Keratinocyte (primary cell): Measurements from ENCODE around the gene IL12RB2. TPM values are rescaled to one million over a fixed set of nuclear protein-coding genes. Genes with fewer than 3 reads are reported as not detected.

Experiments
- DNase-seq: peaks from one replicate; pipeline ENCODE4 v3.0.0-alpha.2; 2011; ENCODE audit warnings: low read depth, missing footprints, low spot score
- FAIRE-seq: peaks from 2 replicates; lab custom pipeline; 2011; peaks lifted over from hg19 to GRCh38; lab: Jason Lieb, UNC
- H2AFZ ChIP-seq: 2 replicates; pipeline ENCODE4 v1.6.0; 2012; ENCODE audit warnings: low read length, control low read depth, inconsistent platforms; ENCODE audit not compliant: control insufficient read depth
- H3K27ac ChIP-seq: 2 replicates; pipeline ENCODE4 v1.5.1; 2011; ENCODE audit warnings: low read length; ENCODE audit not compliant: control insufficient read depth, insufficient read depth
- H3K27me3 ChIP-seq: 3 replicates; pipeline ENCODE4 v1.6.0; 2011; ENCODE audit warnings: low read length; ENCODE audit not compliant: control insufficient read depth, insufficient read depth; ENCODE audit errors: extremely low read depth
- H3K36me3 ChIP-seq, 2 experiments: 2 replicates in 1 of 2; 3 replicates in 1 of 2; pipeline ENCODE4 v1.5.1; 2011; ENCODE audit warnings: low read length in 2 of 2, mild to moderate bottlenecking in 1 of 2; ENCODE audit not compliant: control insufficient read depth in 2 of 2, insufficient read depth in 2 of 2; ENCODE audit errors: extremely low read depth in 1 of 2
- H3K4me1 ChIP-seq: 3 replicates; pipeline ENCODE4 v1.5.1; 2011; ENCODE audit warnings: low read length; ENCODE audit not compliant: control insufficient read depth, insufficient read depth; ENCODE audit errors: extremely low read depth
- H3K4me2 ChIP-seq: 3 replicates; pipeline ENCODE4 v1.6.0; 2011; ENCODE audit warnings: low read depth, low read length; ENCODE audit not compliant: control insufficient read depth, insufficient read depth; ENCODE audit errors: extremely low read depth
- H3K4me3 ChIP-seq, 3 experiments: fragments of 200-600 bp in 1 of 3; sonication (generic) in 1 of 3; 2 replicates in 2 of 3; 3 replicates in 1 of 3; pipeline ENCODE4 v1.5.1; 2011 to 2016; ENCODE audit warnings: low read length in 3 of 3, mild to moderate bottlenecking in 3 of 3, control low read depth in 2 of 3, inconsistent platforms in 1 of 3, low read depth in 1 of 3, mixed read lengths in 1 of 3, mixed run types in 1 of 3, moderate library complexity in 1 of 3; ENCODE audit not compliant: control insufficient read depth in 2 of 3, insufficient read depth in 2 of 3; ENCODE audit errors: extremely low read depth in 1 of 3
- H3K79me2 ChIP-seq: 2 replicates; pipeline ENCODE4 v1.6.0; 2012; ENCODE audit warnings: low read length; ENCODE audit not compliant: control insufficient read depth, insufficient read depth
- H3K9ac ChIP-seq: 3 replicates; pipeline ENCODE4 v1.6.0; 2011; ENCODE audit warnings: low read length; ENCODE audit not compliant: control insufficient read depth, insufficient read depth; ENCODE audit errors: extremely low read depth
- H3K9me1 ChIP-seq: 3 replicates; pipeline ENCODE4 v1.6.0; 2011; ENCODE audit warnings: low read length; ENCODE audit not compliant: control insufficient read depth, insufficient read depth; ENCODE audit errors: extremely low read depth
- H3K9me3 ChIP-seq: 2 replicates; pipeline ENCODE4 v1.5.1; 2012; ENCODE audit warnings: low read depth, low read length; ENCODE audit not compliant: control insufficient read depth
- H4K20me1 ChIP-seq: 3 replicates; pipeline ENCODE4 v1.6.0; 2011; ENCODE audit warnings: low read length; ENCODE audit not compliant: control insufficient read depth, insufficient read depth; ENCODE audit errors: extremely low read depth
- CTCF ChIP-seq, 3 experiments: IDR thresholded peaks in 1 of 3; conservative IDR thresholded peaks in 1 of 3; optimal IDR thresholded peaks in 1 of 3; 2 replicates in 2 of 3; 3 replicates in 1 of 3; pipeline versions ENCODE3 to v1.5.1; 2011; ENCODE audit warnings: low read length in 3 of 3, mild to moderate bottlenecking in 3 of 3, moderate library complexity in 2 of 3, control low read depth in 1 of 3, inconsistent platforms in 1 of 3; ENCODE audit not compliant: insufficient read depth in 2 of 3; ENCODE audit errors: extremely low read depth in 1 of 3
- EZH2 ChIP-seq: IDR thresholded peaks from one replicate; pipeline ENCODE4 v1.6.1; 2012; ENCODE audit warnings: inconsistent platforms, mild to moderate bottlenecking, low read length, moderate library complexity
- dilution Hi-C: fragments of 300-500 bp; cut with MboI; formaldehyde crosslinking; loops from one replicate; pipeline ENCODE4 v1.7.0; 2020; ENCODE audit warnings: low sequenced_read_pairs; ENCODE audit not compliant: extremely low pct_ligation_motif_present
- polyA plus RNA-seq, 5 experiments: library from polyadenylated mRNA; depleted of rRNA in 3 of 5; stranded (reverse) in 3 of 5; stranded (forward) in 1 of 5; unstranded in 1 of 5; fragments of >200 nt; gene quantifications; 1 replicate in 1 of 5; 2 replicates in 3 of 5; 3 replicates in 1 of 5; pipeline versions ENCODE4 v1.2.1 to v1.2.3, GENCODE V29; 2011 to 2012; ENCODE audit warnings: missing spikeins in 2 of 5, low read depth in 1 of 5, low replicate concordance in 1 of 5

IL12RB2 gene
- polyA plus RNA-seq, 1 donor (not counting 4 experiments of a cell fraction or from before 2014, with no cell fraction given), result 0.63 TPM

GRCh38 chr1:67304023-67304422, 3.6 kb upstream of the IL12RB2 start:
- TF ChIP-seq EZH2, result no peak
- TF ChIP-seq CTCF (optimal IDR thresholded peaks at IDR 0.05 in 1 of 3, IDR thresholded peaks at IDR 0.05 in 1 of 3, conservative IDR thresholded peaks at IDR 0.05 in 1 of 3; ENCODE audit: extremely low read depth in 1 of 3, insufficient read depth in 2 of 3, low read length in 3 of 3), result no peak
- no peak overlapping the region for H3K27ac ChIP-seq
- H3K79me2 ChIP-seq, result no peaks in the 10 kb centered on the region
- no peaks in the 10 kb centered on the region for H3K9me1 ChIP-seq
- no peaks in the 10 kb centered on the region for H3K4me1 ChIP-seq
- no peaks in the 10 kb centered on the region for H3K27me3 ChIP-seq
- H3K4me3 ChIP-seq, result no peak overlapping the region
- H3K36me3 ChIP-seq, result no peaks in the 10 kb centered on the region
- H2AFZ ChIP-seq, result no peak overlapping the region
- no peak overlapping the region for H3K9ac ChIP-seq
- no peak for DNase-seq
- H3K9me3 ChIP-seq, result no peaks in the 10 kb centered on the region
- H4K20me1 ChIP-seq, result no peaks in the 10 kb centered on the region
- FAIRE-seq, result no peak
- H3K4me2 ChIP-seq, result no peak overlapping the region
- dilution Hi-C loops, result no loop called here

- H3K9me3 ChIP-seq, result no peaks in the 10 kb centered on the region
- H3K27ac ChIP-seq, result no peak overlapping the region
- dilution Hi-C loops, result no loop called here
- TF ChIP-seq CTCF (optimal IDR thresholded peaks at IDR 0.05 in 1 of 3, IDR thresholded peaks at IDR 0.05 in 1 of 3, conservative IDR thresholded peaks at IDR 0.05 in 1 of 3; ENCODE audit: extremely low read depth in 1 of 3, insufficient read depth in 2 of 3, low read length in 3 of 3), result no peak
- TF ChIP-seq EZH2, result no peak
- no peaks in the 10 kb centered on the region for H3K27me3 ChIP-seq
- H3K36me3 ChIP-seq, result no peaks in the 10 kb centered on the region
- no peak overlapping the region for H3K9ac ChIP-seq
- no peak overlapping the region for H3K4me3 ChIP-seq
- H3K79me2 ChIP-seq, result no peaks in the 10 kb centered on the region
- no peaks in the 10 kb centered on the region for H4K20me1 ChIP-seq
- no peaks in the 10 kb centered on the region for H3K4me1 ChIP-seq
- H2AFZ ChIP-seq, result no peak overlapping the region
- FAIRE-seq, result no peak
- no peak for DNase-seq
- no peaks in the 10 kb centered on the region for H3K9me1 ChIP-seq
- no peak overlapping the region for H3K4me2 ChIP-seq
Observed at GRCh38 chr1:67306547-67306946, 1.1 kb upstream of the IL12RB2 start.
